Measurements from ENCODE around the gene SNAP91. TPM values are rescaled to one million over a fixed set of nuclear protein-coding genes. Genes with fewer than 3 reads are reported as not detected.

SNAP91 gene
- total and polyA plus RNA-seq, 8 donors, result 0.51 to 8.8 (median 1.9) TPM

- H3K4me1 ChIP-seq, result no peaks in the 10 kb centered on the region
- TF ChIP-seq CTCF (IDR thresholded peaks at IDR 0.05), result no peak
- no peaks in the 10 kb centered on the region for H3K9me3 ChIP-seq
- no peak overlapping the region for H3K4me3 ChIP-seq
- 69 to 71% methylated on average over 4 of the region's 4 CpGs for WGBS, 2 donors
- DNase-seq, result no peak
- H3K27me3 ChIP-seq, result no peaks in the 10 kb centered on the region
- FAIRE-seq, result no peak
- no peak overlapping the region for H3K27ac ChIP-seq
- ATAC-seq, result no peak
- intact Hi-C loops (cut with DNase I), result no loop called here
- no peaks in the 10 kb centered on the region for H3K36me3 ChIP-seq
Measured at GRCh38 chr6:83536647-83537589, 172.0 kb downstream of the SNAP91 start.

GRCh38 chr6:83536034-83536646 lies 172.8 kb downstream of the SNAP91 start:
- ATAC-seq, result peak; percentile 48 to 82 (median 67)
- intact Hi-C loops (cut with DNase I), result no loop called here
- Histone ChIP-seq H3K27ac (no peak overlapping the region), H3K36me3 (no peaks in the 10 kb centered on the region), H3K4me1 (no peaks in the 10 kb centered on the region), H3K4me3 (no peak overlapping the region), H3K9me3 (no peaks in the 10 kb centered on the region), H3K27me3 (no peaks in the 10 kb centered on the region)
- DNase-seq, result peak in 4 of 6 donors; percentile 25 to 60 (median 46)
- peak; percentile 32 to 56 (median 48) for TF ChIP-seq CTCF (IDR thresholded peaks at IDR 0.05)
- no peak for FAIRE-seq
- WGBS, 2 donors, result 24% methylated on average over 5 of the region's 5 CpGs

- no peak for FAIRE-seq
- intact Hi-C loops (cut with DNase I), result loop anchor here (5.0 to 10.0 kb wide), 4 partner anchors 102 to 454 kb away; partner anchors contain the start of genes DOP1A (in 1 of the 3) and UBE3D (in 1 of the 3)
- no peaks in the 10 kb centered on the region for H3K4me1 ChIP-seq
- H3K27me3 ChIP-seq, result no peaks in the 10 kb centered on the region
- no peak for DNase-seq
- H3K4me3 ChIP-seq, result no peak overlapping the region
- no peak overlapping the region for H3K27ac ChIP-seq
- TF ChIP-seq CTCF (IDR thresholded peaks at IDR 0.05), result no peak
- WGBS, 2 donors, result 55 to 71% methylated on average over 4 of the region's 4 CpGs
- H3K36me3 ChIP-seq, result no peaks in the 10 kb centered on the region
- no peak for ATAC-seq
- H3K9me3 ChIP-seq, result no peaks in the 10 kb centered on the region
Measured at GRCh38 chr6:83518816-83519480, 190.0 kb downstream of the SNAP91 start.

GRCh38 chr6:83517500-83517899 lies 191.4 kb downstream of the SNAP91 start:
- intact Hi-C loops (cut with DNase I), result loop anchor here (5.0 to 10.0 kb wide), 4 partner anchors 100 to 453 kb away; partner anchors contain the start of genes DOP1A (in 1 of the 3) and UBE3D (in 1 of the 3)
- FAIRE-seq, result no peak
- Histone ChIP-seq H3K27me3 (no peaks in the 10 kb centered on the region), H3K4me3 (no peak overlapping the region), H3K9me3 (no peaks in the 10 kb centered on the region), H3K27ac (no peak overlapping the region), H3K4me1 (no peaks in the 10 kb centered on the region), H3K36me3 (no peaks in the 10 kb centered on the region)
- whole genome bisulfite sequencing, 2 donors, result 61 to 74% methylated on average over 1 of the region's 1 CpG
- no peak for ATAC-seq
- TF ChIP-seq CTCF (IDR thresholded peaks at IDR 0.05), result no peak
- no peak for DNase-seq

All from pancreas (tissue), 10 donors.